ENCODE data around the gene TAF9B.
"Not testable (repeated sequence)": the region's sequence is repeated elsewhere in the genome, so short reads cannot be mapped to it uniquely, and the experiment has no call there.

TAF9B gene

GRCh38 chrX:78140206-78140605, 756 bp upstream of the TAF9B start:
- in situ Hi-C loops (cut with HindIII; ENCODE audit: low sequenced_read_pairs): no loop called here
- TF ChIP-seq, protein P1, sequence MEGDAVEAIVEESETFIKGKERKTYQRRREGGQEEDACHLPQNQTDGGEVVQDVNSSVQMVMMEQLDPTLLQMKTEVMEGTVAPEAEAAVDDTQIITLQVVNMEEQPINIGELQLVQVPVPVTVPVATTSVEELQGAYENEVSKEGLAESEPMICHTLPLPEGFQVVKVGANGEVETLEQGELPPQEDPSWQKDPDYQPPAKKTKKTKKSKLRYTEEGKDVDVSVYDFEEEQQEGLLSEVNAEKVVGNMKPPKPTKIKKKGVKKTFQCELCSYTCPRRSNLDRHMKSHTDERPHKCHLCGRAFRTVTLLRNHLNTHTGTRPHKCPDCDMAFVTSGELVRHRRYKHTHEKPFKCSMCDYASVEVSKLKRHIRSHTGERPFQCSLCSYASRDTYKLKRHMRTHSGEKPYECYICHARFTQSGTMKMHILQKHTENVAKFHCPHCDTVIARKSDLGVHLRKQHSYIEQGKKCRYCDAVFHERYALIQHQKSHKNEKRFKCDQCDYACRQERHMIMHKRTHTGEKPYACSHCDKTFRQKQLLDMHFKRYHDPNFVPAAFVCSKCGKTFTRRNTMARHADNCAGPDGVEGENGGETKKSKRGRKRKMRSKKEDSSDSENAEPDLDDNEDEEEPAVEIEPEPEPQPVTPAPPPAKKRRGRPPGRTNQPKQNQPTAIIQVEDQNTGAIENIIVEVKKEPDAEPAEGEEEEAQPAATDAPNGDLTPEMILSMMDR (IDR thresholded peaks at IDR 0.05; ENCODE audit: low read depth, low read length): no peak
- DNase-seq (ENCODE audit: low read depth, low spot score): no peak
- H3K4me3 ChIP-seq (ENCODE audit: low read depth, low read length): no peak overlapping the region

- TF ChIP-seq, protein P1 (IDR thresholded peaks at IDR 0.05; ENCODE audit: low read depth, low read length): no peak
These were observed 6.1 kb downstream of the TAF9B start for GRCh38 chrX:78133238-78133960.

GRCh38 chrX:78131117-78131516, 8.3 kb downstream of the TAF9B start:
- no peak overlapping the region for H3K4me3 ChIP-seq (ENCODE audit: low read depth, low read length)
- TF ChIP-seq, protein P1 (IDR thresholded peaks at IDR 0.05; ENCODE audit: low read depth, low read length): no peak
- in situ Hi-C loops (cut with HindIII; ENCODE audit: low sequenced_read_pairs): no loop called here
- no peak for DNase-seq (ENCODE audit: low read depth, low spot score)

More at GRCh38 chrX:78133238-78133960, 6.1 kb downstream of the TAF9B start:
- in situ Hi-C loops (cut with HindIII; ENCODE audit: low sequenced_read_pairs): no loop called here
- H3K4me3 ChIP-seq (ENCODE audit: low read depth, low read length): no peak overlapping the region
- DNase-seq (ENCODE audit: low read depth, low spot score): no peak

DNA sequence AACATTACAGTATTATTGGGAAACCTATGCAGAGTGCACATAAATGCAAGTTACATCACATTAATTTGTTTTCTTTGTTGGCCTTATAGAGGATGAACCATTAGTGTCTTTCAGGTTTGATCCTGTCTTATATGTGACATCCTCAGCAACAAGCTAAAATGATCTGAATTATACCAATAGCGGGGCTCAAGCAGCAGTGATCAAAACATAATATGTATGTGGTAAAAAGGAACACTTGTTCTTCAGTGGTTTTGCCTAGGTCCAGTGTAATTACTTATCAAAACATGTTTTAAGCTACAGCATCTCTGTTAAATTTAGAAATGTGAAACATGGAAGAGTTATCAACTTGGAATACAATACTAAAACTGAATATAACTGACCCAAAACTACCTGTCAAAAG, 9.1 kb downstream of the TAF9B start:
- no peak overlapping the region for H3K4me3 ChIP-seq (ENCODE audit: low read depth, low read length)
- no peak for DNase-seq (ENCODE audit: low read depth, low spot score)
- in situ Hi-C loops (cut with HindIII; ENCODE audit: low sequenced_read_pairs): no loop called here
- TF ChIP-seq, protein P1 (IDR thresholded peaks at IDR 0.05; ENCODE audit: low read depth, low read length): no peak

GRCh38 chrX:78129714-78130113, 9.7 kb downstream of the TAF9B start:
- in situ Hi-C loops (cut with HindIII; ENCODE audit: low sequenced_read_pairs): no loop called here
- H3K4me3 ChIP-seq (ENCODE audit: low read depth, low read length): no peak overlapping the region
- TF ChIP-seq, protein P1 (IDR thresholded peaks at IDR 0.05; ENCODE audit: low read depth, low read length): no peak
- no peak for DNase-seq (ENCODE audit: low read depth, low spot score)

GRCh38 chrX:78125781-78126180, 13.7 kb downstream of the TAF9B start:
- in situ Hi-C loops (cut with HindIII; ENCODE audit: low sequenced_read_pairs); DNase-seq (ENCODE audit: low read depth, low spot score); H3K4me3 ChIP-seq (ENCODE audit: low read depth, low read length): not testable (repeated sequence)

DNA sequence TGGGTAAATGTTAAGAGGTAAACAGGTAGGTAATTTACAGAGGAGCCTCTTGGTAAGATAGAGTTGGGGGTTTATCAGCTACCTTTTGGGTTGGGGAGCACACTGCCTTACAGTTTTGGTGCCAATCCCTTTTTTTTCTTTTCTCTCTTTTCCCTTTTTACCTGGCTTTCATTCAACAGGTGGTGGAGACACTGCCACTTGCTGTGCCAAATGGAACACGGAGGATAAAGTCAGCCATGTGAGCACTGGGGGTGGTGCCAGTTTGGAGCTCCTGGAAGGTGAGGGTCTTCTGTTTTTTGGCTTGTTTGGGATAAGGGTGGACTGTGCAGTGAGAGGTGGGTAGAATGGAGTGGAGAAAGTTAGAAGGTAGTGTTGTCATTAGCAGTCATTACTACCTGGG, 14.3 kb downstream of the TAF9B start:
- H3K4me3 ChIP-seq (ENCODE audit: low read depth, low read length): no peak overlapping the region
- TF ChIP-seq, protein P1 (IDR thresholded peaks at IDR 0.05; ENCODE audit: low read depth, low read length): no peak
- no peak for DNase-seq (ENCODE audit: low read depth, low spot score)
- in situ Hi-C loops (cut with HindIII; ENCODE audit: low sequenced_read_pairs): no loop called here

All from astrocyte of the spinal cord (primary cell).